RWPE1 (cell line): ENCODE data around the gene ATG101.

Experiments used
- CTCF ChIA-PET: fragments of 350-600 bp; sonication (Branson Sonifier 250); formaldehyde crosslinking; extraction: SDS; loops from one replicate; lab custom pipeline; 2021; lab: Yijun Ruan, JAX
- POLR2A ChIA-PET: fragments of 400-600 bp; formaldehyde crosslinking; extraction: SDS; loops from one replicate; lab custom pipeline; 2020; ENCODE audit warnings: antibody characterized with exemption; ENCODE audit not compliant: low non-redundant PET; lab: Yijun Ruan, JAX
- DNase-seq: peaks from one replicate; pipeline ENCODE4 v3.0.0; 2012; ENCODE audit warnings: low spot score
- H3K27ac ChIP-seq: fragments of 450-650 bp; 2 replicates; pipeline ENCODE4 v1.5.1; 2017
- CTCF ChIP-seq: fragments of 450-650 bp; conservative IDR thresholded peaks from 2 replicates; pipeline ENCODE4 v1.5.1; 2017; ENCODE audit warnings: low read depth, mild to moderate bottlenecking

Gene ATG101

GRCh38 chr12:52033446-52034140 is 36.2 kb upstream of the ATG101 start:
- ChIA-PET CTCF (interaction anchor here (0.8 to 2.1 kb wide), 3 partner anchors 10 to 49 kb away, joined by 3 to 7 read pairs (median 5); no protein-coding TSS in a partner anchor), POLR2A (no interaction called here)
- peak overlapping the region; percentile 63 for H3K27ac ChIP-seq
- no peak for TF ChIP-seq CTCF
- no peak for DNase-seq

DNA sequence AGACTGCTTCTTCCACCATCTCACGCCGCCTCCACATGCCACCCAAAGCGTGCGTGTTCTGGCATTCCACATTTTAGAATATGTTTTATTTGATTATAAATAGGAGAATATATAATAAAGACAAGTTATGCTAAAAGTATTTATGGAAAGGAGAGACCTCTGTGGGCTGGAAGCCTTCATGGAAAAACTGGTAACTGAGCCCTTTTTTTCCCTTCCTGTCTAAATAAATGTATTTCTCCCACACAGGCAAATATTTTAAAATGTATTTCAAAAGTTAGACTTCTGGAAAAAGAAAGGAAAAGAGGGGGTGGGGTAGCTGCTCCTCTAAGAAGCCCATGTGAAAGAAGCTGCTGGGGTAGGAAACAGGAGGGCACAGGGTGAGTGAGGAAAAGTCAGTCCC is 34.6 kb upstream of the ATG101 start:
- no peak for TF ChIP-seq CTCF
- H3K27ac ChIP-seq, result no peak overlapping the region
- no peak for DNase-seq

GRCh38 chr12:52035926-52036325 is 33.9 kb upstream of the ATG101 start:
- no peak for DNase-seq
- peak overlapping the region; percentile 51; the same call in 1 of the 2 replicates for H3K27ac ChIP-seq
- ChIA-PET POLR2A (no interaction called here), CTCF (no interaction called here)
- no peak for TF ChIP-seq CTCF

More for the DNA sequence above, 34.6 kb upstream of the ATG101 start:
- POLR2A ChIA-PET, result no interaction called here
- CTCF ChIA-PET, result no interaction called here

GRCh38 chr12:52036587-52037171 is 33.1 kb upstream of the ATG101 start:
- POLR2A ChIA-PET, result no interaction called here
- TF ChIP-seq CTCF, result no peak
- DNase-seq, result peak; percentile 72
- H3K27ac ChIP-seq, result peak overlapping the region; percentile 51
- CTCF ChIA-PET, result interaction anchor here (3.1 kb wide), 1 partner anchor 11 kb away, joined by 13 read pairs; no protein-coding TSS in a partner anchor

GRCh38 chr12:52037248-52037861 is 32.4 kb upstream of the ATG101 start:
- 0 out of 2 replicates have a peak overlapping the region, but pooled peaks have one; percentile 51 for H3K27ac ChIP-seq
- CTCF ChIA-PET, result interaction anchor here (3.1 kb wide), 1 partner anchor 12 kb away, joined by 13 read pairs; no protein-coding TSS in a partner anchor
- TF ChIP-seq CTCF, result no peak
- POLR2A ChIA-PET, result no interaction called here
- no peak for DNase-seq

- no peak for DNase-seq
- TF ChIP-seq CTCF, result no peak
- ChIA-PET POLR2A (no interaction called here), CTCF (interaction anchor here (1.1 to 3.1 kb wide), 2 partner anchors 13 to 15 kb away, joined by 3 to 13 read pairs; no protein-coding TSS in a partner anchor)
- no peak overlapping the region for H3K27ac ChIP-seq
Measured at GRCh38 chr12:52038447-52038846, 31.3 kb upstream of the ATG101 start.
